Endothelial cell (in vitro differentiated cells): ENCODE data around the gene ELOVL5. TPM values are rescaled to one million over a fixed set of nuclear protein-coding genes. Genes with fewer than 3 reads are reported as not detected.

Experiments used
- DNase-seq: peaks from one replicate; pipeline ENCODE4 v3.0.0; 2021; ENCODE audit warnings: low spot score
- H3K27ac Mint-ChIP-seq: one replicate; pipeline ENCODE4 v1.8.0; 2021; ENCODE audit warnings: mixed read lengths, inconsistent platforms; ENCODE audit not compliant: unreplicated experiment
- H3K27me3 Mint-ChIP-seq: one replicate; pipeline ENCODE4 v1.8.0; 2021; ENCODE audit warnings: mild to moderate bottlenecking, moderate library complexity, mixed read lengths, inconsistent platforms; ENCODE audit not compliant: unreplicated experiment
- H3K36me3 Mint-ChIP-seq: one replicate; pipeline ENCODE4 v1.8.0; 2021; ENCODE audit warnings: mild to moderate bottlenecking, low read depth, mixed read lengths, inconsistent platforms; ENCODE audit not compliant: unreplicated experiment
- H3K4me1 Mint-ChIP-seq: one replicate; pipeline ENCODE4 v1.8.0; 2021; ENCODE audit warnings: mild to moderate bottlenecking, mixed read lengths, inconsistent platforms; ENCODE audit not compliant: unreplicated experiment
- H3K4me3 Mint-ChIP-seq: one replicate; pipeline ENCODE4 v1.8.0; 2021; ENCODE audit warnings: mild to moderate bottlenecking, mixed read lengths, inconsistent platforms; ENCODE audit not compliant: unreplicated experiment
- H3K9me3 Mint-ChIP-seq: one replicate; pipeline ENCODE4 v1.8.0; 2021; ENCODE audit warnings: mixed read lengths, inconsistent platforms; ENCODE audit not compliant: unreplicated experiment
- total RNA-seq: library from RNA; stranded (reverse); fragmentation: NEBNext Ultra II Directional; extraction: Animal tissue kit (Norgen Biotek cat#: 25700); gene quantifications from one replicate; pipeline ENCODE4 v1.2.1, GENCODE V29; 2021; ENCODE audit not compliant: unreplicated experiment
- TF ChIP-seq, protein P1 (sequence below): fragments of 200-600 bp; sonication (generic); IDR thresholded peaks from one replicate; pipeline ENCODE4 v1.5.0; 2021; ENCODE audit warnings: antibody characterized with exemption; ENCODE audit not compliant: unreplicated experiment

The ELOVL5 gene
- total RNA-seq, 1 donor from 2014 or later = 163 TPM

DNA sequence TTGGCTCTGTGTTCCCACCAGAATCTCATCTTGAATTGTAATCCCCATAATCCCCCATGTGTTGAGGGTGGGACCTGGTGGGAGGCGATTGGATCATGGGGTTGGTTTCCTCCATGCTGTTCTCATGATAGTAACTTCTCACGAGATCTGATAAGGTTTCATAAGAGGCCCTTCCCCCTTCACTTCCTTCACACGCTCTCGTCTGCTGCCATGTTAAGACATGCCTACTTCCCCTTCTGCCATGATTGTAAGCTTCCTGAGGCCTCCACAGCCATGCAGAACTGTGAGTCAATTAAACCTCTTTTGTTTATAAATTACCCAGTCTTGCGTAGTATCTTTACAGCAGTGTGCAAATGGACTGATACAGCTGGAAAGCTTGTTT lies 90.0 kb downstream of the ELOVL5 start:
- no peak for DNase-seq
- no peaks in the 10 kb centered on the region for H3K9me3 Mint-ChIP-seq
- H3K36me3 Mint-ChIP-seq = peaks cover 25% of the 10 kb centered on the region
- no peak overlapping the region for H3K27ac Mint-ChIP-seq
- H3K4me1 Mint-ChIP-seq = peaks cover 2% of the 10 kb centered on the region
- H3K27me3 Mint-ChIP-seq = no peaks in the 10 kb centered on the region
- H3K4me3 Mint-ChIP-seq = no peak overlapping the region
- TF ChIP-seq, protein P1, sequence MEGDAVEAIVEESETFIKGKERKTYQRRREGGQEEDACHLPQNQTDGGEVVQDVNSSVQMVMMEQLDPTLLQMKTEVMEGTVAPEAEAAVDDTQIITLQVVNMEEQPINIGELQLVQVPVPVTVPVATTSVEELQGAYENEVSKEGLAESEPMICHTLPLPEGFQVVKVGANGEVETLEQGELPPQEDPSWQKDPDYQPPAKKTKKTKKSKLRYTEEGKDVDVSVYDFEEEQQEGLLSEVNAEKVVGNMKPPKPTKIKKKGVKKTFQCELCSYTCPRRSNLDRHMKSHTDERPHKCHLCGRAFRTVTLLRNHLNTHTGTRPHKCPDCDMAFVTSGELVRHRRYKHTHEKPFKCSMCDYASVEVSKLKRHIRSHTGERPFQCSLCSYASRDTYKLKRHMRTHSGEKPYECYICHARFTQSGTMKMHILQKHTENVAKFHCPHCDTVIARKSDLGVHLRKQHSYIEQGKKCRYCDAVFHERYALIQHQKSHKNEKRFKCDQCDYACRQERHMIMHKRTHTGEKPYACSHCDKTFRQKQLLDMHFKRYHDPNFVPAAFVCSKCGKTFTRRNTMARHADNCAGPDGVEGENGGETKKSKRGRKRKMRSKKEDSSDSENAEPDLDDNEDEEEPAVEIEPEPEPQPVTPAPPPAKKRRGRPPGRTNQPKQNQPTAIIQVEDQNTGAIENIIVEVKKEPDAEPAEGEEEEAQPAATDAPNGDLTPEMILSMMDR = no peak

DNA sequence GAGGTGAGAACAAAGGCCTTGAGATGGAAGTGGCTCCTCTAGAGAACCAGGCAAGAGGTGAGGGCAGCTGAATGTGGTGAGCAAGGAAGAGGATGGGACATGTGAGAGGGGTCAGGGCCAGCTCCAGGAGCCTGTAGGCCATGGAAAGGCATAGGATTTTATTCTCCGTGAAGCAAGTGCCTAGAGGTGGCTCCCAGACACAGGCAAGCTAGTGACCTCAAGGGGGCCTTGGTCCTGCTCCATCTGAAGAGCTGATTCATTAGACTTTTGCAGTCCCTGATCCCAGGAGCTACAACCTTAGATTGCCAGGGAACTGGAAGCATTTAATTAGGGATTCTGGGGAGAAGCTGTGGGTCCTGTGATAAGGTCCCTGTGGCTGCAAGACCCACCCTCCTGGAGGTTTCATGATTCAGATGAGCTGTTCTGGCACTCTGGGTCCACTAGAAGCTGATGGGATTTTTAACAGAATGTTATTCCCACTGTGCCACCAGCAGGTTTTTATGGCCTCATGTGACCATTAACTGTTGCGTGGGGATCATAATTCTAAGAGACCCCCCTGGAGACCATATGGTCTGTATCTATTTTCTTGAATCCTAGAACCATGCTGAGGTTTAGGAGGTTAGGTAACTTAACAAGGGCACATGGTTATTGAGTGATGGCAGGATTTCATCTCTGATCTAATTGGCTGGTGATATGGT lies 90.5 kb downstream of the ELOVL5 start:
- H3K4me3 Mint-ChIP-seq = no peak overlapping the region
- H3K9me3 Mint-ChIP-seq = no peaks in the 10 kb centered on the region
- no peaks in the 10 kb centered on the region for H3K4me1 Mint-ChIP-seq
- H3K27ac Mint-ChIP-seq = no peak overlapping the region
- no peaks in the 10 kb centered on the region for H3K27me3 Mint-ChIP-seq
- TF ChIP-seq, protein P1 = no peak
- no peak for DNase-seq
- peaks cover 23% of the 10 kb centered on the region for H3K36me3 Mint-ChIP-seq

DNA sequence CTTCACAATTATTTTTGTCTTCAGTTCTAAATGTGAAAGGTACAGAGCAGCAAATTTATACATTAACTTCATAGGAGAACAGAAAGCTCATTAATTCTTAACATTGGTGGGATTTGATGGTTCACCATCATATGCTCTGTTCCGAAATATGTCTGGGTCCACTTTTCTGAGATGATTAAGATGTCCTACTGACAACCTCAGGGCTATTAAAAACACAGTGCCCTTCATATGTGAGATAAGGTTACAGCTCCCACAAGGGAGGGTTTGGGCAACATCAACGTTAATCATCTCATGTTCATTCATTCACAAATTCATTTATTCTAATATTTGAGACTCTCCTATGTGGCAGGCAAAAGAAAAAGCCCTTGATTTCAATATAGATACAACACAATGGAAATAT lies 91.2 kb downstream of the ELOVL5 start:
- TF ChIP-seq, protein P1 = no peak
- Mint-ChIP-seq H3K27ac (no peak overlapping the region), H3K27me3 (no peaks in the 10 kb centered on the region), H3K36me3 (peaks cover 23% of the 10 kb centered on the region), H3K4me1 (no peaks in the 10 kb centered on the region), H3K4me3 (no peak overlapping the region), H3K9me3 (no peaks in the 10 kb centered on the region)
- DNase-seq = no peak

DNA sequence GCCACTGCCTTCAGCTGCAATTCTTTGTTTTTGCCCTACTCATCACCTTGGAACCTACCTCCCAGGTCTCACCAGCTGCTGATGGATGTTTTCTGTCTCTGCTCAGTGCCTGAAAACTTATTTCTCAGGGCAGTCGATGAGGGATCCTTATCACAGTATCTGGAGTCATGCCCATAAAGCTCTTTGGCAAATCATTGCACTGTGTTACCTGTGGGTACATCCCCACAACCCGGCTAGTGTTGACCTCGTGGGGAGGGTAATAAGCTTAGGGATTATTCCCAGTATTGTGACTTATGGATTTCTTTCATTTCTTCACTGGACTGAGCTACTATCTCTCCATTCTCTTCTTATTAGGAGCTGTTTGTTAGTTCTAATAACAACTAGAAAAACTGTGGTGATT lies 91.7 kb downstream of the ELOVL5 start:
- no peak overlapping the region for H3K27ac Mint-ChIP-seq
- peaks cover 23% of the 10 kb centered on the region for H3K36me3 Mint-ChIP-seq
- no peaks in the 10 kb centered on the region for H3K27me3 Mint-ChIP-seq
- DNase-seq = no peak
- TF ChIP-seq, protein P1 = no peak
- H3K4me1 Mint-ChIP-seq = no peaks in the 10 kb centered on the region
- no peak overlapping the region for H3K4me3 Mint-ChIP-seq
- no peaks in the 10 kb centered on the region for H3K9me3 Mint-ChIP-seq

DNA sequence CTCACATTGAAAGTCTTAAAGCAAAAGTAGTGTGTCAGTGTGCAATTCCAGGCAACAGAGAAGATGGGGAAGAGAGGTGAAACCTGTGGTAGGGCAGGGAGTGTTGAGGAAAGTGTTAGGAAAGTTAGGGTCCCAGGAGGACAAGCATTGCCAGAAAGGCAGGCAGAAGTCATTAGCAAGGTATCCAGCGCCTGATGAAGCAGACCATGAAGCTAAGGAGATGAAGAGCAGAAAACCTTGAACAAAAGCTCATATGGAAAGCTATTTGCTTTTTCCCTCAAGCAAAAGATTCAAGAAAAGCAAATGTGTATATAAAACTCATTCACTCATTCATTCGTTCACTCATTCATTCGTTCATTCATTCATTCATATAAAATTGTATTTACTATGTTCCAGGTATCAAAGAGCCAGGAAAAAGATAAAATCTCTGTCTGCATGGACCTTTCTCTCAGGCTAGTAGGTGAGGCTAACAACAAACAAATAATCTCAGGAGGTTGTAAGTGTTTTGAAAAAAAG lies 96.5 kb downstream of the ELOVL5 start:
- Mint-ChIP-seq H3K4me1 (no peaks in the 10 kb centered on the region), H3K27me3 (no peaks in the 10 kb centered on the region), H3K9me3 (no peaks in the 10 kb centered on the region), H3K36me3 (no peaks in the 10 kb centered on the region), H3K4me3 (no peak overlapping the region), H3K27ac (no peak overlapping the region)
- DNase-seq = no peak
- TF ChIP-seq, protein P1 = no peak
